Head of caudate nucleus (tissue), 42 donors: Measurements from ENCODE around the gene POU4F3.
"Not testable (repeated sequence)": the region's sequence is repeated elsewhere in the genome, so short reads cannot be mapped to it uniquely, and the experiment has no call there.

Source experiments
- DNase-seq, 42 donors: peaks; one replicate each; pipeline versions ENCODE4 v3.0.0 to v3.0.0-alpha.2; 2020 to 2021; ENCODE audit warnings: mixed read lengths in 7 of 42
- intact Hi-C: fragments of 100-400 bp; cut with DNase I; formaldehyde crosslinking; loops from one replicate; pipeline ENCODE4 v1.15.0; 2022

The POU4F3 gene

GRCh38 chr5:146338774-146339714, at the start of gene POU4F3:
Gene POU4F3 (plus strand): TSS chr5:146338839. CDS start chr5:146339113, 274 bp downstream.
- peak in 15 of 42 donors; percentile 3 to 40 (median 17) for DNase-seq
- intact Hi-C loops: no loop called here

GRCh38 chr5:146290318-146290717, 48.3 kb upstream of the POU4F3 start:
- DNase-seq: no peak
- intact Hi-C loops: loop anchor here (10.0 kb wide), 1 partner anchor 134 kb away; no protein-coding TSS in a partner anchor

GRCh38 chr5:146291421-146292074, 47.1 kb upstream of the POU4F3 start:
- intact Hi-C loops: loop anchor here (10.0 kb wide), 1 partner anchor 133 kb away; no protein-coding TSS in a partner anchor
- peak in 4 of 42 donors; percentile 4 to 31 (median 6) for DNase-seq

- DNase-seq: no peak
- intact Hi-C loops: loop anchor here (10.0 kb wide), 1 partner anchor 129 kb away; no protein-coding TSS in a partner anchor
Measured at GRCh38 chr5:146296245-146296644, 42.4 kb upstream of the POU4F3 start.

GRCh38 chr5:146298920-146299319, 39.7 kb upstream of the POU4F3 start:
- not testable (repeated sequence) for DNase-seq
- intact Hi-C loops: loop anchor here (10.0 kb wide), 1 partner anchor 126 kb away; no protein-coding TSS in a partner anchor

- intact Hi-C loops: no loop called here
- no peak for DNase-seq
Measured at GRCh38 chr5:146301626-146302025, 37.0 kb upstream of the POU4F3 start.

- intact Hi-C loops: no loop called here
- DNase-seq: no peak
Measured at GRCh38 chr5:146302406-146302805, 36.2 kb upstream of the POU4F3 start.

- no peak for DNase-seq
- intact Hi-C loops: no loop called here
Measured at GRCh38 chr5:146306838-146307237, 31.8 kb upstream of the POU4F3 start.

- intact Hi-C loops: no loop called here
Measured at GRCh38 chr5:146307796-146308195, 30.8 kb upstream of the POU4F3 start.

GRCh38 chr5:146310540-146310939, 28.1 kb upstream of the POU4F3 start:
- DNase-seq: no peak
- intact Hi-C loops: no loop called here

More at GRCh38 chr5:146307796-146308195, 30.8 kb upstream of the POU4F3 start:
- no peak for DNase-seq

- no peak for DNase-seq
- intact Hi-C loops: no loop called here
Measured at GRCh38 chr5:146311278-146311677, 27.4 kb upstream of the POU4F3 start.

- DNase-seq: peak in 1 of 42 donors; percentile 5
- intact Hi-C loops: no loop called here
Measured at GRCh38 chr5:146313027-146313426, 25.6 kb upstream of the POU4F3 start.

- intact Hi-C loops: no loop called here
- no peak for DNase-seq
Measured at GRCh38 chr5:146321571-146321970, 17.1 kb upstream of the POU4F3 start.

- intact Hi-C loops: no loop called here
- no peak for DNase-seq
Measured at GRCh38 chr5:146327257-146327870, 11.3 kb upstream of the POU4F3 start.

GRCh38 chr5:146327989-146328388, 10.7 kb upstream of the POU4F3 start:
- DNase-seq: no peak
- intact Hi-C loops: no loop called here

GRCh38 chr5:146329697-146330096, 8.9 kb upstream of the POU4F3 start:
- DNase-seq: no peak
- intact Hi-C loops: no loop called here

GRCh38 chr5:146331423-146331822, 7.2 kb upstream of the POU4F3 start:
- DNase-seq: no peak
- intact Hi-C loops: no loop called here

- intact Hi-C loops: no loop called here
- DNase-seq: no peak
Measured at GRCh38 chr5:146334074-146334533, 4.5 kb upstream of the POU4F3 start.

GRCh38 chr5:146336197-146336596, 2.4 kb upstream of the POU4F3 start:
- DNase-seq: no peak
- intact Hi-C loops: no loop called here
